ENCODE results near the gene BRD3. TPM values are rescaled to one million over a fixed set of nuclear protein-coding genes. Genes with fewer than 3 reads are reported as not detected.

BRD3 gene
- total RNA-seq, 2 donors from 2014 or later: 50.2 to 51.3 TPM

GRCh38 chr9:134046894-134047681 is 20.7 kb downstream of the BRD3 start:
- ATAC-seq (replicated peaks in 1 of 2): no peak
- Mint-ChIP-seq H3K27me3 (ENCODE audit: low read depth) (no peaks in the 10 kb centered on the region), H3K9me3 (no peaks in the 10 kb centered on the region), H3K4me3 (no peak overlapping the region), H3K36me3 (ENCODE audit: insufficient read depth in 2 of 2) (peaks cover 0 to 6% of the 10 kb centered on the region in 2 donors), H3K27ac (no peak overlapping the region), H3K4me1 (ENCODE audit: low read depth) (no peaks in the 10 kb centered on the region)
- DNase-seq: no peak

DNA sequence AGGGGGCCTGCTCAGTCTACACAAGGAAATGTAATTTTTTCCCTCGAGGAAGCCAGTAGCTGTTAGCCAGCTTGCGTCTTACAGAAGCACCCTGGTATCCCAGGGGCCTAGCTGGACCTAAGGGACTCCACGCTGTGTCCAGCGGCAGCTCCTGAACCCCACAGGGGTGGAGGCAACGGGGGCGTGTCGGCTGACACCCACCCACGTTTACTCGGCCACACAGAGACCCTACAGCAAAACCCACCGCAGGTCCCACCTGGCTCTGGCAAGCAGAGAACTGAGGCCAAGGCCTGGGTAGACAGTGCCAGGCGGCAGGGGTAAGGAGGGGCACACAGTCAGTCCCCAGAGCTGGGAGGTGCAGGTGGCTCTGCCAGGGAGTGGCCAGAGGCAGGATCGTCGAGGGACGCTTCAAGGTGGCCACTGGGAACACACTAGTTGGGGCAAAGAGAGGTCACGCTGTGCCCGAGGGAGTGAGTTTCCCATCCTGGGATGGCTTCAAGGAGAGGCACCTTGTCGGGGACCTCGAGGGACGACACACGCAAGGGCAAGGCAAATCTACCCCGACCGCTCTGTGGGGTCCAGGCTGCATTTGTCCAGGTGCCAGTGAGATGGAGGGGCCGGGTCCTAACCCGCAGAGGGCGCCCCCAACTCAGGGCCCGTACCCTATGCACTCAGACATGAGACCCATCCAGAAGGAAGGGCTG is 21.8 kb downstream of the BRD3 start:
- ATAC-seq (replicated peaks in 1 of 2) (no peak), DNase-seq (no peak)
- Mint-ChIP-seq H3K4me1 (ENCODE audit: low read depth) (no peaks in the 10 kb centered on the region), H3K4me3 (no peak overlapping the region), H3K9me3 (no peaks in the 10 kb centered on the region), H3K27me3 (ENCODE audit: low read depth) (no peaks in the 10 kb centered on the region), H3K36me3 (ENCODE audit: insufficient read depth in 2 of 2) (peaks cover 0 to 4% of the 10 kb centered on the region in 2 donors), H3K27ac (no peak overlapping the region)

DNA sequence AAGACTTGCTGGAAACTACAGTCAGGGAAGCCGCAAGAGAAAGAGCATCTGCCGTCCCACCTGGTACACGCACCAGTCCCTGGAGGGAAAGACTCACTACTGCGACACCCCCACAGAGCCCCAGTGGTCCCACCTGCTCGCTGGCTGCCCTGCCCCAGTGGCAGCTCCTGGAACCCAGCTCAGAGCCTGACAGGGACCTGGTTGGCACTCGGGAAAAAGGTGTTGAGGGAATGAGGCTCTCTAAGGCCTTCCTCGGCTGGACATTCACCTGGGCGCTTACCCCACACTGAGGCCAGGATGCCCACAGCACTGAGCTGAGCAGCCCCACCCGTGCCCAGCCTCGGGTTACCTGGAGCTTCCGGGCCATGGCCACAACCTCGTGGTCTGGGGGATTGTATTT is 22.9 kb downstream of the BRD3 start:
- Mint-ChIP-seq H3K4me1 (ENCODE audit: low read depth) (no peaks in the 10 kb centered on the region), H3K27ac (no peak overlapping the region), H3K9me3 (no peaks in the 10 kb centered on the region), H3K27me3 (ENCODE audit: low read depth) (no peaks in the 10 kb centered on the region), H3K36me3 (ENCODE audit: insufficient read depth in 2 of 2) (peaks cover 2 to 7% of the 10 kb centered on the region in 2 donors), H3K4me3 (no peak overlapping the region)
- ATAC-seq (replicated peaks in 1 of 2) (no peak), DNase-seq (no peak)

- Mint-ChIP-seq H3K27ac (no peak overlapping the region), H3K4me1 (ENCODE audit: low read depth) (no peaks in the 10 kb centered on the region), H3K27me3 (ENCODE audit: low read depth) (no peaks in the 10 kb centered on the region), H3K9me3 (peaks cover 0 to 6% of the 10 kb centered on the region in 2 donors), H3K4me3 (no peak overlapping the region), H3K36me3 (ENCODE audit: insufficient read depth in 2 of 2) (peaks cover 11 to 19% of the 10 kb centered on the region in 2 donors)
- DNase-seq (no peak), ATAC-seq (replicated peaks in 1 of 2) (no peak)
Measured at GRCh38 chr9:134043531-134043988, 24.3 kb downstream of the BRD3 start.

DNA sequence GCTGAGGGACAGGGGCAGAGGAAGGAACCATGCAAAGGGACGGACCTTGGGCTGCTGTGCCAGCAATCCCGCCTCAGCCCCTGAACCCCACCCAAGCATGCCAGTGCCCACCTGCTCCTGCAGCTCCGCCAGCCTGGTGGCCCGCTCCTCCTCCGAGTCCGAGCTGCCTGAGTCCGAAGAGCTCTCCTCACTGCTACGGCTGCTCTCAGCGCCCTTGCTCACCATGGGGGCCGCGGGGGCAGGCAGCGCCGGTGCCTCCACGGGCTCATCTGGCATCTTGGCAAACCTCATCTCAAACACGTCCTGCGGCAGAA is 26.2 kb downstream of the BRD3 start:
- no peak for DNase-seq
- Mint-ChIP-seq H3K27ac (no peak overlapping the region), H3K27me3 (ENCODE audit: low read depth) (no peaks in the 10 kb centered on the region), H3K9me3 (peaks cover 0 to 6% of the 10 kb centered on the region in 2 donors), H3K4me3 (no peak overlapping the region), H3K4me1 (ENCODE audit: low read depth) (no peaks in the 10 kb centered on the region), H3K36me3 (ENCODE audit: insufficient read depth in 2 of 2) (peaks cover 11 to 25% of the 10 kb centered on the region in 2 donors)
- ATAC-seq (replicated peaks in 1 of 2): no peak

DNA sequence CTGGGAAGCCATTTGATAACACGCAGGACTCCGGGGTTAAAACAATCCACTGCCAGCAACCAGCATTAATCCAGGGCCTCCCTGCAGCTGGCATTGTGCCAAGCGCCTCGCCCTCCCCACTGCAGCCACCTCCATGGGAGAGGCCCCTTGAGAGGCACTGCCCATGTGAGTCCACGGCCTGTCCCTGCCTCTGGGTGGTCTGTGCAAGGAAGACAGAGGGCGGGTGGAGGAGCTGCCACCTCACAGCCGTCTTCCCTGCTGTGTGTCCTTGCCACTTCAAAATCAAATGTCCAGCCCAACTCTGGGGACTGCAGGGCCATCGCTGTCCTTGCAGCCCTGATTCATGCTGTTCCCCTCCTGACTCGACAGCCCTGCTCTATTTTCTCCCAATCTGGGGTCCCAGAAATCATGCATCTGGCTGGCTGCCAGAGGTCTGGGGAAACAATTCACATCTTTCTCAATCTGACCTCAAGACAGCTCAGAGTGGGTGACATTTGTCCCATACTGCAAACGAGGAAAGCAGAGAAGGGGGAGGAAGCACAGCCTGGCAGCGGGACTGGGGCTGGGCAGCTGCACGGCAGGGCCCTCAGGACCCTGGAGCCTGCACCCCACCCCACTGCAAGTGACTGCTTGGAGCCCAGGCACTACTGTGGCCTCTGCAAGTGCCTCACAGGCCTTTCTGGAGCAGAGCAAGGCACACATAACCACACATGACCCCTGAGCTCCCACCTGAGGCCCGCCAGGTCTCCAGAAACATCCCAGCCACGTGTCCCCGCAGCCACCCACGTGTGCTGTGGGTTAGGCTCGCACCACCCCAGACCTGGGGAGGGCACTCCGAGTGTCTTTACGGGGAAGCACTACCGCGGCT is 26.8 kb downstream of the BRD3 start:
- no peak for ATAC-seq (replicated peaks in 1 of 2)
- Mint-ChIP-seq H3K36me3 (ENCODE audit: insufficient read depth in 2 of 2) (peaks cover 11 to 28% of the 10 kb centered on the region in 2 donors), H3K4me3 (no peak overlapping the region), H3K4me1 (ENCODE audit: low read depth) (no peaks in the 10 kb centered on the region), H3K27me3 (ENCODE audit: low read depth) (no peaks in the 10 kb centered on the region), H3K9me3 (peaks cover 0 to 6% of the 10 kb centered on the region in 2 donors), H3K27ac (no peak overlapping the region)
- no peak for DNase-seq

DNA sequence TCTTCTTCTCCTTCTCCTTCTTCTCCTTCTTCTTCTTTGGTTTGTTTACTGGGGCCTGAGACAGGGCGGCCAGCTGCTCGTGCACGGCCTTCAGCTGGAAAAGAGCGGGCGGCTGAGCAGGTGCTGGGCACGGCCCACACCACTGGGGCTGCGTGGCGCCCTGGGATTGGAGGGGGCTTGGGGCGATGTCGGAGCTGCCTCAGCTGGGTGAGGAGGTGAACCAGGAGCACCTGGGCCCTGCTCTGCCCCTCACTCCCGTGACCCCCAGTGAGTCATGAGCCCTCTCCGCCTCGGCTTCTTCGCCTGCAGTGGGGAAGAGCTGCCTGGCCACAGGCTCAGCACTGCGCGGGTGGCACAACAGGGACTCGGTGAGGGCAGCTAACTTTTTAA is 27.7 kb downstream of the BRD3 start:
- H3K4me1 Mint-ChIP-seq (ENCODE audit: low read depth): no peaks in the 10 kb centered on the region
- peaks cover 0 to 6% of the 10 kb centered on the region in 2 donors for H3K9me3 Mint-ChIP-seq
- ATAC-seq (replicated peaks in 1 of 2): no peak
- DNase-seq: no peak
- H3K36me3 Mint-ChIP-seq (ENCODE audit: insufficient read depth in 2 of 2): peaks cover 11 to 28% of the 10 kb centered on the region in 2 donors
- no peaks in the 10 kb centered on the region for H3K27me3 Mint-ChIP-seq (ENCODE audit: low read depth)
- no peak overlapping the region for H3K4me3 Mint-ChIP-seq
- no peak overlapping the region for H3K27ac Mint-ChIP-seq

DNA sequence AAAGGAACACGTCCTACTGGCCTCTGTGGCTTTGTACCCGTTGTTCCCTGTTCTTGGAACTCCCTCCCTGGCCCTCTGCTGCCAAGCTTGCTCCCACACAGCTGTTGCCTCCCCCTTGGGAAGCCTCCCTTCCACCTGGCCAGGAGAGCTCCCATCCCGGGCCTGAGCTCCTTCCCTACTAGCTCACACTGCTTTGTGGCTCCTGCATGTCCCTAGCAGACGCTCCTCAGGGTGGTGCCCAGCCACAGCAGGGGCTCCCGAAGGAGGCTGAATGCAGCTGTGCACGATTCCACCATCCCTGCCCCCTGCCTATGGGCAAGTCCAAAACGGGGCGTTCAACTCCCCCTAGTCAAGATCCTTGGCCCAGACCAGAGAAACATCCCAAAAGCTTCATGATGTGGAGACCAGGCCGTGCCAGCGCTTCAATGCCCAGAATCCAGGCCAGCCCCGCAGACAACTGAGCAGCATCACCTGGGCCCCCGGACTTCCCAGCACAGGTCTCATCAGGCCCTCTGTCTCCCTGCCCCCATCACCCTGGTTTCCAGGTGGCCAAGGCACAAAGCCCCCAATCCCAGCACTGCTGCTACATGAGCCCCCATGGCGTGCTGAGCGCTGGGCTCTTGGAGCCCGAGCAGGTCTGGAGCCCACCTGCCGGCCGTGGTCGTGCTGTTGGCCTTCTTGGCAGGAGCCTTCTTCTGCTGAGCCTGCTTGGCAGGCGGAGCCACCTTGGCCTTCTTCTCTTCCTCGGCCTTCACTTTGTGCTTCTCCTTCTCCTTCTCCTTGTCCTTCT is 28.2 kb downstream of the BRD3 start:
- peaks cover 11 to 28% of the 10 kb centered on the region in 2 donors for H3K36me3 Mint-ChIP-seq (ENCODE audit: insufficient read depth in 2 of 2)

GRCh38 chr9:134037641-134038040 is 30.2 kb downstream of the BRD3 start:
- no peak overlapping the region for H3K27ac Mint-ChIP-seq
- H3K4me1 Mint-ChIP-seq (ENCODE audit: low read depth): no peaks in the 10 kb centered on the region
- peaks cover 0 to 6% of the 10 kb centered on the region in 2 donors for H3K9me3 Mint-ChIP-seq
- no peak overlapping the region for H3K4me3 Mint-ChIP-seq
- H3K36me3 Mint-ChIP-seq (ENCODE audit: insufficient read depth in 2 of 2): peaks cover 13 to 34% of the 10 kb centered on the region in 2 donors
- H3K27me3 Mint-ChIP-seq (ENCODE audit: low read depth): no peaks in the 10 kb centered on the region
- DNase-seq: no peak
- no peak for ATAC-seq (replicated peaks in 1 of 2)

More for the DNA sequence above, 28.2 kb downstream of the BRD3 start:
- Mint-ChIP-seq H3K9me3 (peaks cover 0 to 6% of the 10 kb centered on the region in 2 donors), H3K27me3 (ENCODE audit: low read depth) (no peaks in the 10 kb centered on the region), H3K4me1 (ENCODE audit: low read depth) (no peaks in the 10 kb centered on the region), H3K4me3 (no peak overlapping the region), H3K27ac (no peak overlapping the region)
- ATAC-seq (replicated peaks in 1 of 2): no peak
- no peak for DNase-seq

- peaks cover 0 to 6% of the 10 kb centered on the region in 2 donors for H3K9me3 Mint-ChIP-seq
- no peak for ATAC-seq (replicated peaks in 1 of 2)
- no peaks in the 10 kb centered on the region for H3K27me3 Mint-ChIP-seq (ENCODE audit: low read depth)
- DNase-seq: no peak
- H3K4me3 Mint-ChIP-seq: no peak overlapping the region
- no peaks in the 10 kb centered on the region for H3K4me1 Mint-ChIP-seq (ENCODE audit: low read depth)
- peaks cover 13 to 31% of the 10 kb centered on the region in 2 donors for H3K36me3 Mint-ChIP-seq (ENCODE audit: insufficient read depth in 2 of 2)
- H3K27ac Mint-ChIP-seq: no peak overlapping the region
Measured at GRCh38 chr9:134036130-134036529, 31.7 kb downstream of the BRD3 start.

- H3K27ac Mint-ChIP-seq: no peak overlapping the region
- H3K27me3 Mint-ChIP-seq (ENCODE audit: low read depth): no peaks in the 10 kb centered on the region
- H3K36me3 Mint-ChIP-seq (ENCODE audit: insufficient read depth in 2 of 2): peaks cover 13 to 32% of the 10 kb centered on the region in 2 donors
Measured at GRCh38 chr9:134035041-134036039, 32.5 kb downstream of the BRD3 start.

More at GRCh38 chr9:134035041-134036039, 32.5 kb downstream of the BRD3 start:
- H3K9me3 Mint-ChIP-seq: peaks cover 0 to 6% of the 10 kb centered on the region in 2 donors
- no peak overlapping the region for H3K4me3 Mint-ChIP-seq
- ATAC-seq (replicated peaks in 1 of 2) (no peak), DNase-seq (no peak)
- no peaks in the 10 kb centered on the region for H3K4me1 Mint-ChIP-seq (ENCODE audit: low read depth)

All from activated T-cell treated with anti-CD3 and anti-CD28 coated beads, Interleukin-2, amount 50 U/mL, for 72 hours (primary cell).